H9 (cell line): Measurements from ENCODE around the gene FOXJ3. TPM values are rescaled to one million over a fixed set of nuclear protein-coding genes. Genes with fewer than 3 reads are reported as not detected.

ENCODE experiments used
- DNase-seq: peaks from one replicate; pipeline ENCODE4 v3.0.0-alpha.2; 2017
- H2AFZ ChIP-seq: one replicate; pipeline ENCODE4 v1.6.1; 2013; ENCODE audit warnings: mild to moderate bottlenecking, low read length, control low read depth, moderate library complexity
- H2AK5ac ChIP-seq: 2 replicates; pipeline ENCODE4 v1.6.1; 2013; ENCODE audit warnings: low read length, control low read depth, mixed read lengths; ENCODE audit not compliant: insufficient read length
- H2BK120ac ChIP-seq: one replicate; pipeline ENCODE4 v1.6.1; 2013; ENCODE audit warnings: low read depth, mild to moderate bottlenecking, low read length, control low read depth, inconsistent platforms; ENCODE audit not compliant: poor library complexity, severe bottlenecking
- H2BK12ac ChIP-seq: 2 replicates; pipeline ENCODE4 v1.6.1; 2013; ENCODE audit warnings: low read length, control low read depth, mixed read lengths, low read depth; ENCODE audit not compliant: insufficient read length
- H2BK15ac ChIP-seq: 2 replicates; pipeline ENCODE4 v1.6.1; 2013; ENCODE audit warnings: low read depth, low read length, control low read depth
- H2BK20ac ChIP-seq: one replicate; pipeline ENCODE4 v1.6.1; 2013; ENCODE audit warnings: low read depth, mild to moderate bottlenecking, low read length, control low read depth, inconsistent platforms; ENCODE audit not compliant: poor library complexity, severe bottlenecking
- H2BK5ac ChIP-seq: 2 replicates; pipeline ENCODE4 v1.6.1; 2013; ENCODE audit warnings: low read length, control low read depth, mixed read lengths; ENCODE audit not compliant: insufficient read length
- H3K14ac ChIP-seq: 2 replicates; pipeline ENCODE4 v1.6.1; 2013; ENCODE audit warnings: low read length, control low read depth; ENCODE audit not compliant: insufficient read depth
- H3K18ac ChIP-seq: 2 replicates; pipeline ENCODE4 v1.6.1; 2013; ENCODE audit warnings: low read depth, mild to moderate bottlenecking, mixed read lengths, low read length, control low read depth; ENCODE audit not compliant: insufficient read length
- H3K23ac ChIP-seq: 2 replicates; pipeline ENCODE4 v1.6.1; 2013; ENCODE audit warnings: low read length, control low read depth, mixed read lengths, low read depth; ENCODE audit not compliant: insufficient read length
- H3K23me2 ChIP-seq: 2 replicates; pipeline ENCODE4 v1.6.1; 2013; ENCODE audit warnings: low read depth, mild to moderate bottlenecking, mixed read lengths, low read length, control low read depth; ENCODE audit not compliant: insufficient read length, poor library complexity, severe bottlenecking
- H3K27ac ChIP-seq: 2 replicates; pipeline ENCODE4 v1.5.1; 2013; ENCODE audit warnings: low read length, control low read depth, mixed read lengths, low read depth; ENCODE audit not compliant: insufficient read length
- H3K27me3 ChIP-seq: 2 replicates; pipeline ENCODE4 v1.6.1; 2013; ENCODE audit warnings: low read length, control low read depth, inconsistent platforms; ENCODE audit not compliant: insufficient read depth
- H3K4ac ChIP-seq: 2 replicates; pipeline ENCODE4 v1.6.1; 2013; ENCODE audit warnings: low read depth, mild to moderate bottlenecking, control low read depth, inconsistent platforms, low read length, moderate library complexity
- H3K4me1 ChIP-seq: 2 replicates; pipeline ENCODE4 v1.6.1; 2013; ENCODE audit warnings: low read length, control low read depth, inconsistent platforms; ENCODE audit not compliant: insufficient read depth
- H3K4me2 ChIP-seq: 2 replicates; pipeline ENCODE4 v1.6.1; 2013; ENCODE audit warnings: low read length, control low read depth, mixed read lengths; ENCODE audit not compliant: insufficient read length, insufficient read depth
- H3K56ac ChIP-seq: 2 replicates; pipeline ENCODE4 v1.6.1; 2013; ENCODE audit warnings: low read depth, mild to moderate bottlenecking, mixed read lengths, low read length, control low read depth; ENCODE audit not compliant: insufficient read length
- H3K79me1 ChIP-seq: 2 replicates; pipeline ENCODE4 v1.6.1; 2013; ENCODE audit warnings: low read depth, mild to moderate bottlenecking, moderate library complexity, low read length, control low read depth, inconsistent platforms; ENCODE audit not compliant: insufficient read depth, poor library complexity, severe bottlenecking
- H3K79me2 ChIP-seq: 2 replicates; pipeline ENCODE4 v1.6.1; 2013; ENCODE audit warnings: low read length, control low read depth, inconsistent platforms; ENCODE audit not compliant: insufficient read depth
- H3K9ac ChIP-seq: 2 replicates; pipeline ENCODE4 v1.6.1; 2013; ENCODE audit warnings: low read length, control low read depth, mixed read lengths; ENCODE audit not compliant: insufficient read length; ENCODE audit errors: extremely low read depth
- H3K9me3 ChIP-seq: one replicate; pipeline ENCODE4 v1.6.1; 2013; ENCODE audit warnings: low read depth, low read length, inconsistent platforms; ENCODE audit not compliant: control insufficient read depth
- H3T11ph ChIP-seq: one replicate; pipeline ENCODE4 v1.6.1; 2013; ENCODE audit warnings: mild to moderate bottlenecking, low read length, control low read depth, inconsistent platforms
- H4K20me1 ChIP-seq: one replicate; pipeline ENCODE4 v1.6.1; 2013; ENCODE audit not compliant: control insufficient read depth, insufficient read length, insufficient read depth
- H4K5ac ChIP-seq: 2 replicates; pipeline ENCODE4 v1.6.1; 2013; ENCODE audit warnings: low read depth, mild to moderate bottlenecking, mixed read lengths, low read length, control low read depth; ENCODE audit not compliant: insufficient read length
- H4K8ac ChIP-seq: replicated peaks from 2 replicates; pipeline ENCODE4 v1.6.1; 2013; ENCODE audit warnings: low read length, control low read depth, mixed read lengths, low read depth; ENCODE audit not compliant: insufficient read length
- H4K91ac ChIP-seq: 2 replicates; pipeline ENCODE4 v1.6.1; 2013; ENCODE audit warnings: low read depth, mild to moderate bottlenecking, moderate library complexity, mixed read lengths, low read length, control low read depth; ENCODE audit not compliant: insufficient read length
- H3K27ac Mint-ChIP-seq, 3 experiments: 2 replicates in 2 of 3; 3 replicates in 1 of 3; pipeline ENCODE4 v1.8.0; 2020 to 2021; ENCODE audit warnings: mixed read lengths in 3 of 3, mild to moderate bottlenecking in 1 of 3, moderate library complexity in 1 of 3
- H3K27me3 Mint-ChIP-seq: 2 replicates; pipeline ENCODE4 v1.8.0; 2021; ENCODE audit warnings: low read depth, mild to moderate bottlenecking, moderate library complexity, mixed read lengths
- H3K36me3 Mint-ChIP-seq, 3 experiments: 2 replicates in 2 of 3; 3 replicates in 1 of 3; pipeline ENCODE4 v1.8.0; 2020 to 2021; ENCODE audit warnings: low read depth in 3 of 3, mixed read lengths in 3 of 3; ENCODE audit not compliant: insufficient read depth in 1 of 3
- H3K4me1 Mint-ChIP-seq, 2 experiments: 2 replicates each; pipeline ENCODE4 v1.8.0; 2020; ENCODE audit warnings: mixed read lengths in 2 of 2
- H3K4me3 Mint-ChIP-seq, 2 experiments: 2 replicates in 1 of 2; 3 replicates in 1 of 2; pipeline ENCODE4 v1.8.0; 2020 to 2021; ENCODE audit warnings: mild to moderate bottlenecking in 2 of 2, mixed read lengths in 2 of 2, moderate library complexity in 1 of 2
- H3K9me3 Mint-ChIP-seq, 2 experiments: 2 replicates in 1 of 2; 3 replicates in 1 of 2; pipeline ENCODE4 v1.8.0; 2020; ENCODE audit warnings: mild to moderate bottlenecking in 2 of 2, mixed read lengths in 2 of 2, moderate library complexity in 1 of 2
- WGBS: extraction: QIAGEN DNeasy Blood & Tissue Kit; methylation state at CpG from one replicate; pipeline ENCODE4 v1.1.7; 2013; ENCODE audit warnings: missing lambda C conversion rate, low lambda C conversion rate, mixed read lengths; ENCODE audit not compliant: insufficient read length; ENCODE audit errors: extremely low coverage; 5-methylcytosine and 5-hydroxymethylcytosine counted together
- total RNA-seq: library from RNA; stranded (reverse); gene quantifications from 2 replicates; pipeline ENCODE4 v1.2.1, GENCODE V29; 2021
- TF ChIP-seq, protein P1 (sequence below): fragments of 200-600 bp; sonication (generic); conservative IDR thresholded peaks from 3 replicates; pipeline ENCODE4 v1.8.0; 2021; ENCODE audit warnings: antibody characterized with exemption, mild to moderate bottlenecking

Gene FOXJ3
- total RNA-seq, 1 experiment from 2014 or later: 49.9 TPM

DNA sequence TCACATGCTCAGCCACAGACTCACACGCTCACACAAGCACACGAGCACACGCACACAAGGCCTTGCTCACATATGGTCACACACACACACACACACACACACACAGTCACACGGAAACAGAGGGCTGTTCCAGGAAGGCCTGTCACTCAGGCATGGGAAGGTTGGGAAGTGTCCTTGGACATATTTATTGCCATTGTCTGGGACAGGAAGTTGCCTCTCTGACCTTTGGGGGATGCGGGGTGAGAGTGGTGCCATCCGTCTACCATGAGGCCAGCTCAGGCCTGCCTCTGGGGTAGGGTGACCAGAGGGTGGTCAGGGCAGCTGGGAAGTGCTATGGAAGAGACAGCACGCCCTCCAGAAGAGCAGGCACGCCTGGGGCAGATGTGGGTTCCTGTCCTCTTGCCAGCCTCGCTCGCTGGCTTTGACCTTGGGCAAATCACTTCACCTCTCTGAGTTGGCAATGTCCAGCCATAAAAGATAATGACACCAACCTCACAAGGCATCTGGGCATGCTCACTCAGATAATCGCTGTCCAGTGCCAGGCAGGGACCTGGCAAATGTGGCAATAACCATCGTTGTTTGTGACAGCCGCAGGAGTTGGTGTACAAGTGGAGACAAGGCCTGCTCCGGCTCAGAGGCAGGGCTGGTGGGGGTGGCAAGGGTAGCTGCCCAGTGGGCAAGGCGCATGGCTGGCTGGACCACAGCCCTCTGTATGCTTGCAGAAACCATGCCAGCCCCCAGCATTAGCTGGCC, 162.5 kb downstream of the FOXJ3 start:
- H3K9me3 ChIP-seq: no peaks in the 10 kb centered on the region
- no peak overlapping the region for H4K5ac ChIP-seq
- H3T11ph ChIP-seq: no peak overlapping the region
- Mint-ChIP-seq H3K9me3 (no peaks in the 10 kb centered on the region; a peak in 1 of 5 replicates), H3K27me3 (no peaks in the 10 kb centered on the region), H3K27ac (peak overlapping the region in 1 of 3 experiments; percentile 38; a peak in 1 of 7 replicates), H3K4me3 (no peak overlapping the region), H3K4me1 (peaks cover 13 to 14% of the 10 kb centered on the region in 2 experiments), H3K36me3 (peaks cover 0 to 2% (median 0%) of the 10 kb centered on the region in 3 experiments; a peak in 1 of 7 replicates)
- no peak overlapping the region for H2BK15ac ChIP-seq
- no peak overlapping the region for H3K56ac ChIP-seq
- no peak overlapping the region for H4K91ac ChIP-seq
- no peak overlapping the region for H2AFZ ChIP-seq
- H3K18ac ChIP-seq: no peak overlapping the region
- H2BK12ac ChIP-seq: no peak overlapping the region
- no peak overlapping the region for H2AK5ac ChIP-seq
- no peak overlapping the region for H2BK5ac ChIP-seq
- H3K27ac ChIP-seq: no peak overlapping the region
- H4K20me1 ChIP-seq: no peaks in the 10 kb centered on the region
- no peaks in the 10 kb centered on the region for H3K79me2 ChIP-seq
- no peaks in the 10 kb centered on the region for H3K23me2 ChIP-seq
- H3K14ac ChIP-seq: no peak overlapping the region
- WGBS: no CpG with 5 or more reads among the region's 15 CpGs
- no peaks in the 10 kb centered on the region for H3K79me1 ChIP-seq
- no peak overlapping the region for H3K23ac ChIP-seq
- no peaks in the 10 kb centered on the region for H3K4me1 ChIP-seq
- no peak overlapping the region for H4K8ac ChIP-seq
- no peak overlapping the region for H3K4me2 ChIP-seq
- no peak overlapping the region for H3K4ac ChIP-seq
- TF ChIP-seq, protein P1, sequence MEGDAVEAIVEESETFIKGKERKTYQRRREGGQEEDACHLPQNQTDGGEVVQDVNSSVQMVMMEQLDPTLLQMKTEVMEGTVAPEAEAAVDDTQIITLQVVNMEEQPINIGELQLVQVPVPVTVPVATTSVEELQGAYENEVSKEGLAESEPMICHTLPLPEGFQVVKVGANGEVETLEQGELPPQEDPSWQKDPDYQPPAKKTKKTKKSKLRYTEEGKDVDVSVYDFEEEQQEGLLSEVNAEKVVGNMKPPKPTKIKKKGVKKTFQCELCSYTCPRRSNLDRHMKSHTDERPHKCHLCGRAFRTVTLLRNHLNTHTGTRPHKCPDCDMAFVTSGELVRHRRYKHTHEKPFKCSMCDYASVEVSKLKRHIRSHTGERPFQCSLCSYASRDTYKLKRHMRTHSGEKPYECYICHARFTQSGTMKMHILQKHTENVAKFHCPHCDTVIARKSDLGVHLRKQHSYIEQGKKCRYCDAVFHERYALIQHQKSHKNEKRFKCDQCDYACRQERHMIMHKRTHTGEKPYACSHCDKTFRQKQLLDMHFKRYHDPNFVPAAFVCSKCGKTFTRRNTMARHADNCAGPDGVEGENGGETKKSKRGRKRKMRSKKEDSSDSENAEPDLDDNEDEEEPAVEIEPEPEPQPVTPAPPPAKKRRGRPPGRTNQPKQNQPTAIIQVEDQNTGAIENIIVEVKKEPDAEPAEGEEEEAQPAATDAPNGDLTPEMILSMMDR: no peak
- no peak overlapping the region for H2BK120ac ChIP-seq
- no peak overlapping the region for H3K9ac ChIP-seq
- H3K27me3 ChIP-seq: no peaks in the 10 kb centered on the region
- no peak for DNase-seq
- no peak overlapping the region for H2BK20ac ChIP-seq
